B cell (primary cell): ENCODE results near the gene PMF1. TPM values are rescaled to one million over a fixed set of nuclear protein-coding genes. Genes with fewer than 3 reads are reported as not detected.

Experiments
- ATAC-seq: fragments of 200-7000 bp; cut with Tn5 transposase; one replicate; pipeline ENCODE4 v1.10.0; 2021; ENCODE audit warnings: low read depth, mild to moderate bottlenecking, moderate number of reproducible peaks, moderate library complexity
- CTCF ChIA-PET: fragments of 350-600 bp; sonication (Branson Sonifier 250); formaldehyde crosslinking; loops from one replicate; lab custom pipeline; 2021; ENCODE audit warnings: antibody characterized with exemption, inconsistent platforms; lab: Charles Lee
- POLR2A ChIA-PET: fragments of 350-600 bp; sonication (Branson Sonifier 250); formaldehyde crosslinking; loops from one replicate; lab custom pipeline; 2021; ENCODE audit warnings: antibody characterized with exemption; lab: Charles Lee
- DNase-seq: peaks from one replicate; pipeline ENCODE4 v3.0.0; 2013
- H2AFZ ChIP-seq: 2 replicates; pipeline ENCODE4 v1.6.1; 2012; ENCODE audit warnings: mild to moderate bottlenecking, low read depth, low read length; ENCODE audit not compliant: insufficient read depth, poor library complexity, severe bottlenecking
- H3K27ac ChIP-seq, 2 donors: 1 replicate in 1 of 2; 2 replicates in 1 of 2; pipeline ENCODE4 v1.5.1; 2012 to 2013; ENCODE audit warnings: low read length in 2 of 2, mild to moderate bottlenecking in 2 of 2, moderate library complexity in 1 of 2
- H3K27me3 ChIP-seq, 4 experiments: fragments of 200-600 bp in 1 of 4; sonication (generic) in 1 of 4; replicated peaks in 1 of 4; 1 replicate in 2 of 4; 2 replicates in 2 of 4; pipeline versions ENCODE4 v1.6.1 to v1.7.0; 2013 to 2016; ENCODE audit warnings: low read length in 3 of 4, mild to moderate bottlenecking in 2 of 4, mixed read lengths in 1 of 4, moderate library complexity in 1 of 4; ENCODE audit not compliant: insufficient read depth in 4 of 4, control insufficient read depth in 3 of 4; ENCODE audit errors: control extremely low read depth in 1 of 4
- H3K36me3 ChIP-seq, 2 experiments: replicated peaks in 1 of 2; 1 replicate in 1 of 2; 2 replicates in 1 of 2; pipeline versions ENCODE4 v1.6.1 to v1.7.1; 2013; ENCODE audit warnings: low read length in 1 of 2; ENCODE audit not compliant: insufficient read depth in 2 of 2, control insufficient read depth in 1 of 2; ENCODE audit errors: control extremely low read depth in 1 of 2, extremely low read depth in 1 of 2
- H3K4me1 ChIP-seq, 2 donors: fragments of 200-600 bp in 1 of 2; sonication (generic) in 1 of 2; 1 replicate in 1 of 2; 2 replicates in 1 of 2; pipeline versions ENCODE4 v1.5.1 to v1.6.1; 2013 to 2017; ENCODE audit warnings: low read length in 2 of 2; ENCODE audit not compliant: control insufficient read depth in 2 of 2, insufficient read depth in 2 of 2
- H3K4me2 ChIP-seq: replicated peaks from 2 replicates; pipeline ENCODE3; 2012; ENCODE audit warnings: mild to moderate bottlenecking, low read depth, low read length; ENCODE audit not compliant: poor library complexity, severe bottlenecking
- H3K4me3 ChIP-seq, 5 experiments: fragments of 200-600 bp in 1 of 5; sonication (generic) in 1 of 5; 1 replicate in 3 of 5; 2 replicates in 2 of 5; pipeline versions ENCODE4 v1.5.1 to v1.7.0; 2011 to 2016; ENCODE audit warnings: low read length in 4 of 5, mild to moderate bottlenecking in 4 of 5, low read depth in 2 of 5, control low read depth in 1 of 5, moderate library complexity in 1 of 5; ENCODE audit not compliant: insufficient read depth in 1 of 5; ENCODE audit errors: control extremely low read depth in 1 of 5, extremely low read depth in 1 of 5
- H3K79me2 ChIP-seq: fragments of 200-600 bp; sonication (generic); one replicate; pipeline ENCODE4 v1.6.0; 2016; ENCODE audit warnings: low read length; ENCODE audit not compliant: control insufficient read depth, insufficient read depth
- H3K9ac ChIP-seq: fragments of 200-600 bp; sonication (generic); 2 replicates; pipeline ENCODE4 v1.6.1; 2017; ENCODE audit warnings: mild to moderate bottlenecking, low read length, moderate library complexity
- H3K9me3 ChIP-seq, 3 donors: one replicate each; pipeline versions ENCODE4 v1.6.1 to v1.7.1; 2013; ENCODE audit warnings: low read length in 2 of 3; ENCODE audit not compliant: control insufficient read depth in 2 of 3, insufficient read depth in 1 of 3; ENCODE audit errors: control extremely low read depth in 1 of 3
- H4K20me1 ChIP-seq: 2 replicates; pipeline ENCODE4 v1.6.0; 2012; ENCODE audit warnings: mild to moderate bottlenecking, low read length; ENCODE audit not compliant: insufficient read depth, control insufficient read depth, poor library complexity, severe bottlenecking
- H3K27ac Mint-ChIP-seq: one replicate; pipeline ENCODE4 v1.8.0; 2021; ENCODE audit warnings: mixed read lengths
- H3K27me3 Mint-ChIP-seq: one replicate; pipeline ENCODE4 v1.8.0; 2021; ENCODE audit warnings: mixed read lengths
- H3K4me1 Mint-ChIP-seq: one replicate; pipeline ENCODE4 v1.8.0; 2021; ENCODE audit warnings: mixed read lengths
- H3K4me3 Mint-ChIP-seq: one replicate; pipeline ENCODE4 v1.8.0; 2021; ENCODE audit warnings: mixed read lengths
- H3K9me3 Mint-ChIP-seq: one replicate; pipeline ENCODE4 v1.8.0; 2022; ENCODE audit warnings: mixed read lengths; ENCODE audit not compliant: insufficient read depth
- EZH2 ChIP-seq: IDR thresholded peaks from 2 replicates; pipeline ENCODE4 v1.6.1; 2012; ENCODE audit warnings: borderline replicate concordance, low read depth, mild to moderate bottlenecking, moderate library complexity, low read length; ENCODE audit not compliant: insufficient read depth, poor library complexity, severe bottlenecking
- WGBS: methylation state at CpG from one replicate; pipeline ENCODE4 v1.1.5; 2013; ENCODE audit warnings: missing lambda C conversion rate; ENCODE audit not compliant: insufficient coverage; 5-methylcytosine and 5-hydroxymethylcytosine counted together
- intact Hi-C: fragments of 100-400 bp; cut with micrococcal nuclease; formaldehyde crosslinking; loops from one replicate; pipeline ENCODE4 v1.10.0; 2022
- polyA plus RNA-seq: library from polyadenylated mRNA; depleted of rRNA; stranded (reverse); fragments of >200 nt; gene quantifications from 2 replicates; pipeline ENCODE4 v1.2.3, GENCODE V29; 2012
- total RNA-seq, 2 donors: library from RNA; stranded (reverse); fragments of 120-200 nt in 1 of 2; gene quantifications; 1 replicate in 1 of 2; 2 replicates in 1 of 2; pipeline versions ENCODE4 v1.2.3 to v1.2.4, GENCODE V29; 2013 to 2022
- TF ChIP-seq, protein P1 (sequence below): fragments of 200-600 bp; IDR thresholded peaks from one replicate; pipeline ENCODE4 v1.8.0; 2022; ENCODE audit warnings: antibody characterized with exemption, mild to moderate bottlenecking

The PMF1 gene
- total and polyA plus RNA-seq, 2 donors (not counting 1 experiment from before 2014, with no cell fraction given), result 58.3 to 101 TPM

DNA sequence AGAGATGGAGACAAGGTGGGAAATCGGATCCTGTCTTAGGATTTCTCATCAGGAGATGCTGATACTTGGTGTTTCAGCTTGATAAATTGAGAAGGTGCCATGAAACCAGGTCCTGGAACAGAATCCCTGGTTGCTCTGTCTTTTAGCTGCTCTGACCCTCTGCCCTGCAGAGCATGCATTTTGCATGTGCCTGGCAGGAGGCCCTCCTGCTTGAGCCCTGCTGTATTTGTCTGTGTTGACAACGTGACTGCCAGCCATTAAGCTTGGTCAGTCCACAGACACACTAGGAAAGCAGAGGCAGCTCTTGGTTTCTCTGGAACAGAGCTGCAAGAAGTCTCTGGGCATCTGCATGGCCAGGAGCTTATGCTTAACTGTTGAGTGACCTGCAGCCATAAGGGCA, 16.4 kb upstream of the PMF1 start:
- Histone ChIP-seq H2AFZ (no peak overlapping the region), H3K27me3 (no peaks in the 10 kb centered on the region), H3K9ac (no peak overlapping the region), H3K4me3 (no peak overlapping the region), H3K4me2 (no peak overlapping the region), H3K36me3 (peaks cover 0 to 40% of the 10 kb centered on the region in 2 experiments), H4K20me1 (peaks cover 29% of the 10 kb centered on the region), H3K4me1 (peaks cover 10 to 19% of the 10 kb centered on the region in 2 donors), H3K9me3 (no peaks in the 10 kb centered on the region), H3K79me2 (peaks cover 71% of the 10 kb centered on the region), H3K27ac (no peak overlapping the region)
- peaks cover 47% of the 10 kb centered on the region for H3K4me1 Mint-ChIP-seq
- no peaks in the 10 kb centered on the region for H3K27me3 Mint-ChIP-seq
- no peak overlapping the region for H3K27ac Mint-ChIP-seq
- 95% methylated on average over 2 of the region's 2 CpGs for WGBS
- no peak for TF ChIP-seq EZH2
- TF ChIP-seq, protein P1, sequence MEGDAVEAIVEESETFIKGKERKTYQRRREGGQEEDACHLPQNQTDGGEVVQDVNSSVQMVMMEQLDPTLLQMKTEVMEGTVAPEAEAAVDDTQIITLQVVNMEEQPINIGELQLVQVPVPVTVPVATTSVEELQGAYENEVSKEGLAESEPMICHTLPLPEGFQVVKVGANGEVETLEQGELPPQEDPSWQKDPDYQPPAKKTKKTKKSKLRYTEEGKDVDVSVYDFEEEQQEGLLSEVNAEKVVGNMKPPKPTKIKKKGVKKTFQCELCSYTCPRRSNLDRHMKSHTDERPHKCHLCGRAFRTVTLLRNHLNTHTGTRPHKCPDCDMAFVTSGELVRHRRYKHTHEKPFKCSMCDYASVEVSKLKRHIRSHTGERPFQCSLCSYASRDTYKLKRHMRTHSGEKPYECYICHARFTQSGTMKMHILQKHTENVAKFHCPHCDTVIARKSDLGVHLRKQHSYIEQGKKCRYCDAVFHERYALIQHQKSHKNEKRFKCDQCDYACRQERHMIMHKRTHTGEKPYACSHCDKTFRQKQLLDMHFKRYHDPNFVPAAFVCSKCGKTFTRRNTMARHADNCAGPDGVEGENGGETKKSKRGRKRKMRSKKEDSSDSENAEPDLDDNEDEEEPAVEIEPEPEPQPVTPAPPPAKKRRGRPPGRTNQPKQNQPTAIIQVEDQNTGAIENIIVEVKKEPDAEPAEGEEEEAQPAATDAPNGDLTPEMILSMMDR, result no peak
- POLR2A ChIA-PET, result no interaction called here
- no peak for ATAC-seq
- H3K4me3 Mint-ChIP-seq, result no peak overlapping the region
- CTCF ChIA-PET, result interaction anchor here (1.1 to 5.7 kb wide), 2 partner anchors 17 to 29 kb away, joined by 3 to 27 read pairs; partner anchors contain the start of gene PMF1
- no peak for DNase-seq
- intact Hi-C loops, result no loop called here
- no peaks in the 10 kb centered on the region for H3K9me3 Mint-ChIP-seq

DNA sequence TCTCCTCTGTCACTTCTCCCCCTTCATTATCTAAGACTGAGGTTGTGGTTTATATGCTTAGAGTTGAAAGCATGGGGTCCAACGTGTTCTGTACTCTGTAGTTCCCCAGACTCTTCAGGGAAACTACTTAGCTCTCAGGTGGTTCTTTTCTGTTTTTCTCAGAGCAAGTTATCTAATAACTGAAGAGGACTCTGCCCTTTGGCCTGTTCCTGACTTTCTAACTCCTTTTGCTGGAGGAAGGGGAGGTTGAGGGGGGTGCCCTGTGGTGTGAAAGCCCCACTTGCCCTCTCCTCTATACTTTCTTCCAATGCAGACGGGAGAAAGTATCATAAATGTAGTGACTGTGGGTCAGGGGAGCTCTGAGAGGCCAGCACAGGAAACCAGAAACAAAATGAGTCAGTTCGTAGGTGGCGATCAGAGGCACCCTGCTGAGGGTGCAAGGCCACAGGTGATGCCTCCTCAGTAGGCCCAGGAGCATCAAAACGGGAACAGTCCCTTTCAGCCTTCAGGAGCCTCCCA, 13.9 kb upstream of the PMF1 start:
- no peak overlapping the region for H3K4me3 ChIP-seq
- Mint-ChIP-seq H3K4me1 (peaks cover 42% of the 10 kb centered on the region), H3K27ac (no peak overlapping the region), H3K27me3 (no peaks in the 10 kb centered on the region), H3K4me3 (no peak overlapping the region), H3K9me3 (no peaks in the 10 kb centered on the region)
- ChIA-PET POLR2A (no interaction called here), CTCF (interaction anchor here (0.8 to 5.7 kb wide), 2 partner anchors 27 to 51 kb away, joined by 3 to 27 read pairs; no protein-coding TSS in a partner anchor)
- WGBS, result 57% methylated on average over 3 of the region's 5 CpGs
- H3K36me3 ChIP-seq, result peaks cover 0 to 48% of the 10 kb centered on the region in 2 experiments
- ATAC-seq (no peak), DNase-seq (no peak)
- no peaks in the 10 kb centered on the region for H3K27me3 ChIP-seq
- TF ChIP-seq EZH2, result no peak
- TF ChIP-seq, protein P1, result no peak
- H3K4me2 ChIP-seq, result no peak overlapping the region
- no peaks in the 10 kb centered on the region for H3K9me3 ChIP-seq
- H2AFZ ChIP-seq, result no peak overlapping the region
- intact Hi-C loops, result no loop called here
- H3K79me2 ChIP-seq, result peaks cover 85% of the 10 kb centered on the region
- H3K4me1 ChIP-seq, result peaks cover 6 to 14% of the 10 kb centered on the region in 2 donors
- H4K20me1 ChIP-seq, result peaks cover 35% of the 10 kb centered on the region
- H3K9ac ChIP-seq, result no peak overlapping the region
- H3K27ac ChIP-seq, result no peak overlapping the region
